Ovary (tissue), 9 donors: ENCODE results near the gene DOCK8. TPM values are rescaled to one million over a fixed set of nuclear protein-coding genes. Genes with fewer than 3 reads are reported as not detected.
"Not testable (repeated sequence)": the region's sequence is repeated elsewhere in the genome, so short reads cannot be mapped to it uniquely, and the experiment has no call there.

Source experiments
- DNase-seq, 5 donors: peaks; one replicate each; pipeline ENCODE4 v3.0.0-alpha.2; 2019 to 2020
- H3K27ac ChIP-seq, 2 donors: fragments of 200-600 bp; one replicate each; pipeline versions ENCODE4 v1.5.1 to v1.8.0; 2019 to 2022
- H3K27me3 ChIP-seq: fragments of 200-600 bp; one replicate; pipeline ENCODE4 v1.8.0; 2022
- H3K36me3 ChIP-seq: fragments of 200-600 bp; sonication (generic); one replicate; pipeline ENCODE4 v1.5.1; 2019
- H3K4me1 ChIP-seq: one replicate; pipeline ENCODE4 v1.8.1; 2013; ENCODE audit warnings: mild to moderate bottlenecking, moderate library complexity; ENCODE audit not compliant: insufficient read depth
- H3K4me3 ChIP-seq: fragments of 200-600 bp; sonication (generic); one replicate; pipeline ENCODE4 v1.5.1; 2017
- H3K9me3 ChIP-seq, 2 donors: fragments of 200-600 bp in 1 of 2; sonication (generic) in 1 of 2; one replicate each; pipeline versions ENCODE4 v1.5.1 to v1.8.1; 2013 to 2019; ENCODE audit warnings: mild to moderate bottlenecking in 1 of 2, moderate library complexity in 1 of 2
- EP300 ChIP-seq: sonication (generic); formaldehyde crosslinking; IDR thresholded peaks from one replicate; pipeline ENCODE4 v1.6.1; 2017; ENCODE audit warnings: antibody characterized with exemption
- POLR2A ChIP-seq: fragments of 450-650 bp; IDR thresholded peaks from one replicate; pipeline ENCODE4 v1.6.1; 2017; ENCODE audit warnings: antibody characterized with exemption, mild to moderate bottlenecking, moderate library complexity
- WGBS, 3 donors: extraction: QIAGEN DNeasy Blood & Tissue Kit in 1 of 3; methylation state at CpG; one replicate each; pipeline versions ENCODE4 v1.1.5 to v1.1.7; 2013 to 2017; 5-methylcytosine and 5-hydroxymethylcytosine counted together
- intact Hi-C, 4 donors: fragments of 100-400 bp; cut with DNase I; formaldehyde crosslinking; loops; one replicate each; pipeline versions ENCODE4 v1.11.0 to v1.15.1; 2022 to 2023
- polyA plus RNA-seq, 2 donors: library from polyadenylated mRNA; stranded (reverse); fragments of 200-250 nt in 1 of 2; fragments of 350-450 nt in 1 of 2; fragmentation: Illumina TruSeq in 1 of 2; extraction: RNeasy Lipid Tissue Mini Kit (QIAGEN cat#74804) in 1 of 2; gene quantifications; one replicate each; pipeline ENCODE4 v1.2.3, GENCODE V29; 2013 to 2014
- total RNA-seq, 7 donors: library from RNA; depleted of rRNA in 2 of 7; stranded (reverse); fragments of >200 nt in 2 of 7; fragmentation: NEBNext Ultra II Directional in 3 of 7; extraction: Animal tissue kit (Norgen Biotek cat#: 25700) in 3 of 7; gene quantifications; one replicate each; pipeline versions ENCODE4 v1.1.0 to v1.2.4, GENCODE V29; 2016 to 2023
- TF ChIP-seq, protein P1 (sequence below), 3 donors: fragments of 450-650 bp in 2 of 3; fragments of 200-600 bp in 1 of 3; IDR thresholded peaks; one replicate each; pipeline versions ENCODE4 v1.5.1 to v1.8.0; 2016 to 2022; ENCODE audit warnings: antibody characterized with exemption in 3 of 3, mild to moderate bottlenecking in 1 of 3
- donor health status: DM: no; HTN: no; CAD: no; lungs with moderate emphysema.
- donor health status: DM: no; HTN: no; CAD: no.
- donor health status: Bipolar disorder and iron deficiency.
- donor health status: DM: yes; HTN: yes; CAD: no.
- donor health status: DM: no; HTN: no; CAD: no.
- donor health status: DM: yes; HTN: yes; CAD: no.

Gene DOCK8
- total and polyA plus RNA-seq, 9 donors = 1.4 to 12.2 (median 7.3) TPM

GRCh38 chr9:401223-401622 lies 186.6 kb downstream of the DOCK8 start:
- DNase-seq = no peak
- TF ChIP-seq EP300 (no peak), POLR2A (no peak)
- TF ChIP-seq, protein P1, sequence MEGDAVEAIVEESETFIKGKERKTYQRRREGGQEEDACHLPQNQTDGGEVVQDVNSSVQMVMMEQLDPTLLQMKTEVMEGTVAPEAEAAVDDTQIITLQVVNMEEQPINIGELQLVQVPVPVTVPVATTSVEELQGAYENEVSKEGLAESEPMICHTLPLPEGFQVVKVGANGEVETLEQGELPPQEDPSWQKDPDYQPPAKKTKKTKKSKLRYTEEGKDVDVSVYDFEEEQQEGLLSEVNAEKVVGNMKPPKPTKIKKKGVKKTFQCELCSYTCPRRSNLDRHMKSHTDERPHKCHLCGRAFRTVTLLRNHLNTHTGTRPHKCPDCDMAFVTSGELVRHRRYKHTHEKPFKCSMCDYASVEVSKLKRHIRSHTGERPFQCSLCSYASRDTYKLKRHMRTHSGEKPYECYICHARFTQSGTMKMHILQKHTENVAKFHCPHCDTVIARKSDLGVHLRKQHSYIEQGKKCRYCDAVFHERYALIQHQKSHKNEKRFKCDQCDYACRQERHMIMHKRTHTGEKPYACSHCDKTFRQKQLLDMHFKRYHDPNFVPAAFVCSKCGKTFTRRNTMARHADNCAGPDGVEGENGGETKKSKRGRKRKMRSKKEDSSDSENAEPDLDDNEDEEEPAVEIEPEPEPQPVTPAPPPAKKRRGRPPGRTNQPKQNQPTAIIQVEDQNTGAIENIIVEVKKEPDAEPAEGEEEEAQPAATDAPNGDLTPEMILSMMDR (IDR thresholded peaks at IDR 0.05) = no peak
- intact Hi-C loops = no loop called here
- H3K4me3 ChIP-seq = no peak overlapping the region
- H3K36me3 ChIP-seq = no peaks in the 10 kb centered on the region
- H3K27me3 ChIP-seq = no peaks in the 10 kb centered on the region
- H3K27ac ChIP-seq = no peak overlapping the region
- H3K9me3 ChIP-seq = no peaks in the 10 kb centered on the region
- no peaks in the 10 kb centered on the region for H3K4me1 ChIP-seq
- WGBS, 3 donors = 72 to 82% (median 73%) methylated on average over 3 of the region's 3 CpGs

DNA sequence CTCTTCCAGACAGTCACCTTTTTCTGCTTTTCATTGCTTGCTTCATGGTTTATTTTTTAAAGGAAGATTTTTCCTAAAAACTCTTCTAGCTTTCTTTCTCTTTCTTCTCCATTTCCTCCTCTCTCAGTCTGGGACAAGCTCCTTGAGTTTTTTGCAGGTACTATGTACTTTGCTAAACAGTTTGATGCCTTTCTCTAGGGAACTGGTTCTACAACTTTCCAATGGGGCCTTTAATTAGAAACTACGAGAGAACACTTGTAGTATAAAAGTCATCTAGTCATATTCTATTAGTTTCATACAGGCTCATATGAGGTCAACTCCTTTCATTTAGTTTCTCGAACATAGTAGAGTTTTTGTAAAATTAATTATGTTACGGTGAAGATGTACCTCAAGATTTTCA lies 189.6 kb downstream of the DOCK8 start:
- Histone ChIP-seq H3K27ac (no peak overlapping the region), H3K9me3 (no peaks in the 10 kb centered on the region), H3K4me1 (no peaks in the 10 kb centered on the region), H3K36me3 (no peaks in the 10 kb centered on the region), H3K4me3 (no peak overlapping the region), H3K27me3 (no peaks in the 10 kb centered on the region)
- intact Hi-C loops = no loop called here
- no peak for DNase-seq
- TF ChIP-seq POLR2A = no peak
- TF ChIP-seq, protein P1 (IDR thresholded peaks at IDR 0.05) = no peak
- no peak for TF ChIP-seq EP300
- 90 to 94% (median 93%) methylated on average over 3 of the region's 3 CpGs for WGBS, 3 donors

DNA sequence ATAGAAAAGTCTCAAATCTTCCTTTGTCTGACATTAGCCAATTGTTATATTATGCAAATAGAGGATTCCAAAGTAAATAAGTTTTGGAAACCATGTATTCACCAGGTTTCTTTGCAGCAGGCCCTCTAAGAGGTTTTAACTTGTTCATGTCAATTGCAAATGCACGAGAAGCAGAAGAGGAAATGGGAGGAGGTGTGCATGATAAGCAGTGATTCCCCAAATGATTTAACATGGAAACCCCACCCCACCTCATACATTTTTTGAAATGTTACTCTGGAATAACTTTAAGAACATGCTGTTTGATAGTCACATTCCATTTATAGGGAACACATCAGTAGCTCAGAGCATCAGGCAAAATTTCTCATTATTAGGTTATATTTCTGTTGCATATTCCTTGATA lies 190.7 kb downstream of the DOCK8 start:
- TF ChIP-seq, protein P1 (IDR thresholded peaks at IDR 0.05) = no peak
- TF ChIP-seq POLR2A (no peak), EP300 (no peak)
- Histone ChIP-seq H3K9me3 (no peaks in the 10 kb centered on the region), H3K27ac (no peak overlapping the region), H3K4me1 (no peaks in the 10 kb centered on the region), H3K27me3 (no peaks in the 10 kb centered on the region), H3K4me3 (no peak overlapping the region), H3K36me3 (no peaks in the 10 kb centered on the region)
- WGBS, 3 donors = 65 to 67% (median 66%) methylated on average over 1 of the region's 1 CpG
- no peak for DNase-seq
- intact Hi-C loops = no loop called here

DNA sequence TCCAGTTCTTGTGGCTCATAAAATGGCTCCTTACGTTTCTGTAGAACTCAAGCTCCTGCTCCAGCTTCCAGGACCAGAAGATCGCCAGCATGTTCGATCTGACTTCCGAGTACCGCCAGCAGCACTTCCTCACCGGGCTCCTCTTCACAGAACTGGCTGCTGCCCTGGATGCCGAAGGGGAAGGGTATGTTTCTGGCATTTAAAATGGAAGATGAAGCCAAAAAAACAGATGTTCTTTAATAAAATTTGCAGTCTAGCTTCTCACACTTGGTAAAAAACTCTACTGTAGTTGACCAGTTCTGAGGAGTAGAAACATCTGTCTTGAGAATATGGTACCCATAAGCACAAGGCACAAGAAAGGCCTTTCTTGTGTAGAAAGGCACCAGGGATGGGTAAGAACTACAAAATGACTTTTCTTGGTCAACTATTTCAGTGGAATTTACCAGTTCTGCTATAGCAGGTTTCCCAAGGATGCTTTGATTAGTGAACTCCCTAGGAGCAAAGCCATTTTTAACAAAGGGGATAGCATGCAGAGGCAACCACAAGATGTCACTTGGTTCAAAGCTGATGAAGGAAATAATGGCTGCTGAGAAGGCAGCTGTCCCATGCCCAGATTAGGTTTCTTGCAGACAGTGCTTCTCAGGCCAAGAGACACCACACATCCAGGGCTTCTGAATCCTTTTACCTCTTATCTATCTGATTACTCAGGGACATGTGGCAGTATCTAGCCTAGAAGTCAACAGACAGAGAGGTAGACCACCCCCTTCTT lies 192.4 kb downstream of the DOCK8 start:
- H3K9me3 ChIP-seq = no peaks in the 10 kb centered on the region
- H3K36me3 ChIP-seq = no peaks in the 10 kb centered on the region
- no peaks in the 10 kb centered on the region for H3K27me3 ChIP-seq
- no peak overlapping the region for H3K27ac ChIP-seq
- intact Hi-C loops = no loop called here
- DNase-seq = no peak
- H3K4me1 ChIP-seq = no peaks in the 10 kb centered on the region
- TF ChIP-seq POLR2A (no peak), EP300 (no peak)
- TF ChIP-seq, protein P1 (IDR thresholded peaks at IDR 0.05) = no peak
- WGBS, 3 donors = 80 to 89% (median 81%) methylated on average over 7 of the region's 7 CpGs
- no peak overlapping the region for H3K4me3 ChIP-seq

DNA sequence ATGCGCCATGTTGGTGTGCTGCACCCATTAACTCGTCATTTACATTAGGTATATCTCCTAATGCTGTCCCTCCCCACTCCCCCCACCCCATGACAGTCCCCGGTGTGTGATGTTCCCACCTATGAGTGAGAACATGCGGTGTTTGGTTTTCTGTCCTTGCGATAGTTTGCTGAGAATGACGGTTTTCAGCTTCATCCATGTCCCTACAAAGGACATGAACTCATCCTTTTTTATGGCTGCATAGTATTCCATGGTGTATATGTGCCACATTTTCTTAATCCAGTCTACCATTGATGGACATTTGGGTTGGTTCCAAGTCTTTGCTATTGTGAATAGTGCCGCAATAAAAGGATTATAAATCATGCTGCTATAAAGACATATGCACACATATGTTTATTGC lies 195.0 kb downstream of the DOCK8 start:
- not testable (repeated sequence) for H3K9me3 ChIP-seq, H3K27ac ChIP-seq, DNase-seq, H3K4me1 ChIP-seq, H3K4me3 ChIP-seq, H3K36me3 ChIP-seq, H3K27me3 ChIP-seq
- 88 to 95% (median 91%) methylated on average over 7 of the region's 7 CpGs for WGBS, 3 donors
- intact Hi-C loops = loop anchor here in 1 of 4 donors (5.0 kb wide), 1 partner anchor 142 kb away; no protein-coding TSS in a partner anchor
